Measurements from ENCODE around the gene ST6GALNAC5.

The ST6GALNAC5 gene

GRCh38 chr1:77056525-77056924, 189.2 kb downstream of the ST6GALNAC5 start:
- Histone ChIP-seq H2BK12ac (ENCODE audit: low read length) (no peak overlapping the region), H3K27ac (ENCODE audit: low read depth, low read length) (no peak overlapping the region), H3K27me3 (ENCODE audit: insufficient read depth, low read length) (no peaks in the 10 kb centered on the region), H3K23ac (ENCODE audit: low read length) (no peak overlapping the region), H2BK120ac (ENCODE audit: insufficient read depth, low read length, poor library complexity) (no peak overlapping the region), H3K36me3 (ENCODE audit: control insufficient read depth in 1 of 2, insufficient read depth in 2 of 2, low read length in 2 of 2) (no peaks in the 10 kb centered on the region), H4K8ac (ENCODE audit: low read depth, low read length) (no peak overlapping the region), H3K18ac (ENCODE audit: low read length) (no peak overlapping the region), H2AK5ac (ENCODE audit: low read length) (no peak overlapping the region), H3K9me3 (ENCODE audit: insufficient read depth, low read depth, low read length) (no peaks in the 10 kb centered on the region), H3K4me1 (ENCODE audit: control insufficient read depth in 1 of 2, insufficient read depth in 2 of 2, low read length in 2 of 2) (no peaks in the 10 kb centered on the region), H4K91ac (ENCODE audit: low read depth, low read length) (no peak overlapping the region), H4K12ac (ENCODE audit: low read depth, low read length) (no peak overlapping the region), H3K79me1 (ENCODE audit: low read length) (no peaks in the 10 kb centered on the region), H2AFZ (ENCODE audit: insufficient read depth, low read length, poor library complexity) (no peak overlapping the region), H2BK5ac (ENCODE audit: low read depth, low read length, poor library complexity) (no peak overlapping the region), H3K14ac (ENCODE audit: low read length) (no peak overlapping the region), H3K9ac (ENCODE audit: low read length) (no peak overlapping the region), H3K4me2 (ENCODE audit: low read length) (no peak overlapping the region), H3K79me2 (ENCODE audit: control insufficient read depth, insufficient read depth, low read length, poor library complexity) (no peaks in the 10 kb centered on the region), H3K4me3 (ENCODE audit: low read depth, low read length) (no peak overlapping the region), H3K4ac (ENCODE audit: low read depth, low read length) (no peak overlapping the region)
- no CpG with 5 or more reads among the region's 7 CpGs for WGBS (ENCODE audit: extremely low coverage, insufficient coverage, insufficient read length)
- DNase-seq: no peak

- Histone ChIP-seq H3K27ac (ENCODE audit: low read depth, low read length) (no peak overlapping the region), H3K36me3 (ENCODE audit: control insufficient read depth in 1 of 2, insufficient read depth in 2 of 2, low read length in 2 of 2) (no peaks in the 10 kb centered on the region), H3K9me3 (ENCODE audit: insufficient read depth, low read depth, low read length) (no peaks in the 10 kb centered on the region), H3K79me1 (ENCODE audit: low read length) (no peaks in the 10 kb centered on the region), H2AK5ac (ENCODE audit: low read length) (no peak overlapping the region), H3K27me3 (ENCODE audit: insufficient read depth, low read length) (no peaks in the 10 kb centered on the region), H4K8ac (ENCODE audit: low read depth, low read length) (no peak overlapping the region), H3K4ac (ENCODE audit: low read depth, low read length) (no peak overlapping the region), H3K4me3 (ENCODE audit: low read depth, low read length) (no peak overlapping the region), H2BK5ac (ENCODE audit: low read depth, low read length, poor library complexity) (no peak overlapping the region), H4K91ac (ENCODE audit: low read depth, low read length) (no peak overlapping the region), H3K18ac (ENCODE audit: low read length) (no peak overlapping the region), H3K4me2 (ENCODE audit: low read length) (no peak overlapping the region), H3K14ac (ENCODE audit: low read length) (no peak overlapping the region), H3K23ac (ENCODE audit: low read length) (no peak overlapping the region), H4K12ac (ENCODE audit: low read depth, low read length) (no peak overlapping the region), H3K79me2 (ENCODE audit: control insufficient read depth, insufficient read depth, low read length, poor library complexity) (no peaks in the 10 kb centered on the region), H3K9ac (ENCODE audit: low read length) (no peak overlapping the region), H2BK12ac (ENCODE audit: low read length) (no peak overlapping the region), H2AFZ (ENCODE audit: insufficient read depth, low read length, poor library complexity) (no peak overlapping the region), H2BK120ac (ENCODE audit: insufficient read depth, low read length, poor library complexity) (no peak overlapping the region), H3K4me1 (ENCODE audit: control insufficient read depth in 1 of 2, insufficient read depth in 2 of 2, low read length in 2 of 2) (no peaks in the 10 kb centered on the region)
- DNase-seq: no peak
- no CpG with 5 or more reads among the region's 7 CpGs for WGBS (ENCODE audit: extremely low coverage, insufficient coverage, insufficient read length)
Measured at GRCh38 chr1:77057994-77058585, 190.8 kb downstream of the ST6GALNAC5 start.

GRCh38 chr1:77060000-77060399, 192.7 kb downstream of the ST6GALNAC5 start:
- no peak overlapping the region for H2BK5ac ChIP-seq (ENCODE audit: low read depth, low read length, poor library complexity)
- no CpG with 5 or more reads among the region's 5 CpGs for WGBS (ENCODE audit: extremely low coverage, insufficient coverage, insufficient read length)
- H3K4ac ChIP-seq (ENCODE audit: low read depth, low read length): no peak overlapping the region

GRCh38 chr1:77061162-77061561, 193.9 kb downstream of the ST6GALNAC5 start:
- DNase-seq: no peak
- no peak overlapping the region for H4K8ac ChIP-seq (ENCODE audit: low read depth, low read length)
- H3K18ac ChIP-seq (ENCODE audit: low read length): no peak overlapping the region
- H3K4me1 ChIP-seq (ENCODE audit: control insufficient read depth in 1 of 2, insufficient read depth in 2 of 2, low read length in 2 of 2): no peaks in the 10 kb centered on the region
- no peaks in the 10 kb centered on the region for H3K79me2 ChIP-seq (ENCODE audit: control insufficient read depth, insufficient read depth, low read length, poor library complexity)
- H2BK120ac ChIP-seq (ENCODE audit: insufficient read depth, low read length, poor library complexity): no peak overlapping the region
- no peak overlapping the region for H4K12ac ChIP-seq (ENCODE audit: low read depth, low read length)
- no CpG with 5 or more reads among the region's 3 CpGs for WGBS (ENCODE audit: extremely low coverage, insufficient coverage, insufficient read length)
- H2BK5ac ChIP-seq (ENCODE audit: low read depth, low read length, poor library complexity): no peak overlapping the region
- H3K79me1 ChIP-seq (ENCODE audit: low read length): no peaks in the 10 kb centered on the region
- H3K4me3 ChIP-seq (ENCODE audit: low read depth, low read length): no peak overlapping the region
- no peak overlapping the region for H2AFZ ChIP-seq (ENCODE audit: insufficient read depth, low read length, poor library complexity)
- H3K14ac ChIP-seq (ENCODE audit: low read length): no peak overlapping the region
- no peaks in the 10 kb centered on the region for H3K9me3 ChIP-seq (ENCODE audit: insufficient read depth, low read depth, low read length)
- no peak overlapping the region for H3K4me2 ChIP-seq (ENCODE audit: low read length)
- H4K91ac ChIP-seq (ENCODE audit: low read depth, low read length): no peak overlapping the region
- no peak overlapping the region for H3K23ac ChIP-seq (ENCODE audit: low read length)
- H3K4ac ChIP-seq (ENCODE audit: low read depth, low read length): no peak overlapping the region
- no peaks in the 10 kb centered on the region for H3K36me3 ChIP-seq (ENCODE audit: control insufficient read depth in 1 of 2, insufficient read depth in 2 of 2, low read length in 2 of 2)
- H2BK12ac ChIP-seq (ENCODE audit: low read length): no peak overlapping the region
- H2AK5ac ChIP-seq (ENCODE audit: low read length): no peak overlapping the region
- H3K27me3 ChIP-seq (ENCODE audit: insufficient read depth, low read length): no peaks in the 10 kb centered on the region
- no peak overlapping the region for H3K9ac ChIP-seq (ENCODE audit: low read length)
- no peak overlapping the region for H3K27ac ChIP-seq (ENCODE audit: low read depth, low read length)

More at GRCh38 chr1:77060000-77060399, 192.7 kb downstream of the ST6GALNAC5 start:
- Histone ChIP-seq H3K4me3 (ENCODE audit: low read depth, low read length) (no peak overlapping the region), H3K18ac (ENCODE audit: low read length) (no peak overlapping the region), H2BK12ac (ENCODE audit: low read length) (no peak overlapping the region), H3K9me3 (ENCODE audit: insufficient read depth, low read depth, low read length) (no peaks in the 10 kb centered on the region), H3K4me1 (ENCODE audit: control insufficient read depth in 1 of 2, insufficient read depth in 2 of 2, low read length in 2 of 2) (no peaks in the 10 kb centered on the region), H3K4me2 (ENCODE audit: low read length) (no peak overlapping the region), H3K36me3 (ENCODE audit: control insufficient read depth in 1 of 2, insufficient read depth in 2 of 2, low read length in 2 of 2) (no peaks in the 10 kb centered on the region), H2BK120ac (ENCODE audit: insufficient read depth, low read length, poor library complexity) (no peak overlapping the region), H2AFZ (ENCODE audit: insufficient read depth, low read length, poor library complexity) (no peak overlapping the region), H3K23ac (ENCODE audit: low read length) (no peak overlapping the region), H4K8ac (ENCODE audit: low read depth, low read length) (no peak overlapping the region), H3K14ac (ENCODE audit: low read length) (no peak overlapping the region), H3K79me2 (ENCODE audit: control insufficient read depth, insufficient read depth, low read length, poor library complexity) (no peaks in the 10 kb centered on the region), H3K79me1 (ENCODE audit: low read length) (no peaks in the 10 kb centered on the region), H2AK5ac (ENCODE audit: low read length) (no peak overlapping the region), H3K27ac (ENCODE audit: low read depth, low read length) (no peak overlapping the region), H3K27me3 (ENCODE audit: insufficient read depth, low read length) (no peaks in the 10 kb centered on the region), H4K91ac (ENCODE audit: low read depth, low read length) (no peak overlapping the region), H4K12ac (ENCODE audit: low read depth, low read length) (no peak overlapping the region), H3K9ac (ENCODE audit: low read length) (no peak overlapping the region)
- peak; percentile 69 to 82 for DNase-seq

Data from trophoblast cell (in vitro differentiated cells and primary cell).